ENCODE data around the gene COX11.

Gene COX11

GRCh38 chr17:54956791-54957190 lies 11.7 kb downstream of the COX11 start:
- no peak for DNase-seq

- no peak for DNase-seq
Measured at GRCh38 chr17:54951286-54951685, 17.2 kb downstream of the COX11 start.

- no peak for DNase-seq
Measured at GRCh38 chr17:54950116-54950515, 18.3 kb downstream of the COX11 start.

GRCh38 chr17:54948380-54948779 lies 20.1 kb downstream of the COX11 start:
- no peak for DNase-seq

GRCh38 chr17:54947396-54947795 lies 21.1 kb downstream of the COX11 start:
- no peak for DNase-seq

GRCh38 chr17:54945671-54946070 lies 22.8 kb downstream of the COX11 start:
- no peak for DNase-seq

GRCh38 chr17:54945231-54945630 lies 23.2 kb downstream of the COX11 start:
- DNase-seq, result no peak

- DNase-seq, result no peak
Measured at GRCh38 chr17:54944796-54945195, 23.7 kb downstream of the COX11 start.

- DNase-seq, result no peak
Measured at GRCh38 chr17:54941285-54941684, 27.2 kb downstream of the COX11 start.

- DNase-seq, result no peak
Measured at GRCh38 chr17:54937426-54937825, 31.0 kb downstream of the COX11 start.

- no peak for DNase-seq
Measured at GRCh38 chr17:54937018-54937417, 31.4 kb downstream of the COX11 start.

- DNase-seq, result no peak
Measured at GRCh38 chr17:54935471-54935870, 33.0 kb downstream of the COX11 start.

GRCh38 chr17:54933921-54934320 lies 34.5 kb downstream of the COX11 start:
- no peak for DNase-seq

- no peak for DNase-seq
Measured at GRCh38 chr17:54932711-54933110, 35.7 kb downstream of the COX11 start.

- DNase-seq, result no peak
Measured at GRCh38 chr17:54927525-54927924, 40.9 kb downstream of the COX11 start.

- DNase-seq, result no peak
Measured at GRCh38 chr17:54924405-54924804, 44.0 kb downstream of the COX11 start.

GRCh38 chr17:54920819-54921218 lies 47.6 kb downstream of the COX11 start:
- no peak for DNase-seq

- DNase-seq, result no peak
Measured at GRCh38 chr17:54919425-54919824, 49.0 kb downstream of the COX11 start.

- DNase-seq, result no peak
Measured at GRCh38 chr17:54916721-54917120, 51.7 kb downstream of the COX11 start.
